GM12878 (cell line): ENCODE data around the gene PLOD3. TPM values are rescaled to one million over a fixed set of nuclear protein-coding genes. Genes with fewer than 3 reads are reported as not detected.

Source experiments
- ATAC-seq: fragments of 200-7000 bp; cut with Tn5 transposase; 3 replicates; pipeline ENCODE4 v1.9.1; 2020; ENCODE audit warnings: mild to moderate bottlenecking, moderate library complexity
- BruUV-seq: library from RNA; stranded (reverse); fragments of 400-500 nt; replicated peaks from 2 replicates; lab custom pipeline; 2021; lab: Mats Ljungman, UMichigan
- CTCF ChIA-PET: fragments of 300-600 bp; sonication (Branson Sonifier 250); formaldehyde crosslinking; extraction: SDS; loops from one replicate; lab custom pipeline; 2021; ENCODE audit warnings: inconsistent platforms; lab: Yijun Ruan, JAX
- POLR2A ChIA-PET: fragments of 350-600 bp; formaldehyde crosslinking; extraction: SDS; loops from one replicate; lab custom pipeline; 2021; ENCODE audit warnings: inconsistent platforms; lab: Charles Lee
- RAD21 ChIA-PET: fragments of 300-600 bp; sonication (Branson Sonifier 250); formaldehyde crosslinking; loops from one replicate; lab custom pipeline; 2023; ENCODE audit warnings: antibody characterized with exemption; ENCODE audit not compliant: unreplicated experiment; lab: Charles Lee
- SMC1A ChIA-PET: fragments of 300-600 bp; sonication (Branson Sonifier 250); formaldehyde crosslinking; loops from one replicate; lab custom pipeline; 2023; ENCODE audit not compliant: unreplicated experiment, uncharacterized antibody; lab: Charles Lee
- DNase-seq: peaks from one replicate; pipeline ENCODE4 v3.0.0-alpha.2; 2011; ENCODE audit warnings: low read depth, low spot score
- FAIRE-seq: peaks from 3 replicates; lab custom pipeline; 2011; peaks lifted over from hg19 to GRCh38; lab: Jason Lieb, UNC
- H2AFZ ChIP-seq: 2 replicates; pipeline ENCODE4 v1.6.0; 2011; ENCODE audit warnings: low read depth, low read length, control low read depth; ENCODE audit not compliant: control insufficient read depth
- H3K27ac ChIP-seq: 2 replicates; pipeline ENCODE4 v1.5.1; 2011; ENCODE audit warnings: control low read depth; ENCODE audit not compliant: control insufficient read depth, insufficient read depth
- H3K27me3 ChIP-seq, 2 experiments: replicated peaks in 1 of 2; 2 replicates each; pipeline versions ENCODE4 v1.6.0 to v1.6.1; 2011; ENCODE audit warnings: low read length in 1 of 2; ENCODE audit not compliant: control insufficient read depth in 2 of 2, insufficient read depth in 2 of 2
- H3K36me3 ChIP-seq, 2 experiments: 2 replicates each; pipeline ENCODE4 v1.5.1; 2011; ENCODE audit warnings: low read length in 1 of 2; ENCODE audit not compliant: control insufficient read depth in 2 of 2, insufficient read depth in 2 of 2
- H3K4me1 ChIP-seq: 2 replicates; pipeline ENCODE4 v1.6.1; 2011; ENCODE audit warnings: mild to moderate bottlenecking, low read length, moderate library complexity, mixed read lengths; ENCODE audit not compliant: control insufficient read depth, insufficient read depth
- H3K4me2 ChIP-seq: 2 replicates; pipeline ENCODE4 v1.6.0; 2011; ENCODE audit warnings: control low read depth; ENCODE audit not compliant: control insufficient read depth, insufficient read depth
- H3K4me3 ChIP-seq: fragments of 200-600 bp; sonication (generic); 2 replicates; pipeline ENCODE4 v1.5.1; 2016
- H3K79me2 ChIP-seq: 2 replicates; pipeline ENCODE4 v1.6.0; 2011; ENCODE audit warnings: low read length; ENCODE audit not compliant: control insufficient read depth, insufficient read depth
- H3K9ac ChIP-seq: 2 replicates; pipeline ENCODE4 v1.8.0; 2011; ENCODE audit warnings: low read length, control low read depth, mixed read lengths; ENCODE audit not compliant: control insufficient read depth, insufficient read depth
- H3K9me3 ChIP-seq: replicated peaks from 3 replicates; pipeline ENCODE4 v1.5.1; 2011; ENCODE audit warnings: mild to moderate bottlenecking, low read length; ENCODE audit not compliant: control insufficient read depth, insufficient read depth
- H4K20me1 ChIP-seq: 2 replicates; pipeline ENCODE4 v1.6.0; 2011; ENCODE audit not compliant: control insufficient read depth, insufficient read depth
- NR2F1 ChIP-seq: fragments of 450-650 bp; conservative IDR thresholded peaks from 2 replicates; pipeline ENCODE4 v1.6.1; 2017; ENCODE audit warnings: mild to moderate bottlenecking
- RAD21 ChIP-seq: IDR thresholded peaks from 2 replicates; pipeline ENCODE4 v1.6.1; 2011; ENCODE audit warnings: mild to moderate bottlenecking, low read depth, low read length, moderate library complexity; ENCODE audit not compliant: insufficient read depth
- SRF ChIP-seq, 2 experiments: IDR thresholded peaks; 2 replicates each; pipeline ENCODE4 v1.6.1; 2011; ENCODE audit warnings: low read depth in 2 of 2, low read length in 2 of 2, mild to moderate bottlenecking in 1 of 2, moderate library complexity in 1 of 2
- WGBS: methylation state at CpG from one replicate; pipeline ENCODE4 v1.1.6; 2016; ENCODE audit warnings: low lambda C conversion rate; ENCODE audit not compliant: insufficient replicate concordance, insufficient coverage; ENCODE audit errors: missing lambda C conversion rate; 5-methylcytosine and 5-hydroxymethylcytosine counted together
- in situ Hi-C: fragments of 300-500 bp; cut with MboI; formaldehyde crosslinking; loops from 9 replicates; pipeline ENCODE4 v1.14.3; 2018; ENCODE audit warnings: mixed read lengths
- intact Hi-C: fragments of 100-400 bp; cut with micrococcal nuclease; formaldehyde crosslinking; loops from one replicate; pipeline ENCODE4 v1.14.2; 2022; ENCODE audit not compliant: unreplicated experiment
- polyA plus RNA-seq, 11 experiments: library from polyadenylated mRNA; depleted of rRNA in 4 of 11; unstranded in 6 of 11; stranded (reverse) in 5 of 11; fragments of >200 nt; fragmentation: Nextera tagmentation in 4 of 11; fragmentation: Illumina TruSeq in 1 of 11; extraction: Ambion mirVana in 4 of 11; extraction: Trizol in 1 of 11; gene quantifications; 1 replicate in 1 of 11; 2 replicates in 10 of 11; pipeline versions ENCODE4 v1.2.1 to v1.2.3, GENCODE V29; 2011 to 2016; ENCODE audit warnings: inconsistent platforms in 2 of 11, missing spikeins in 2 of 11, low read depth in 1 of 11
- total RNA-seq, 4 experiments: library from RNA; depleted of rRNA in 3 of 4; stranded (reverse); fragments of >200 nt in 3 of 4; fragmentation: Illumina TruSeq in 1 of 4; extraction: Trizol in 1 of 4; gene quantifications; 2 replicates each; pipeline versions ENCODE4 v1.2.1 to v1.2.3, GENCODE V29; 2013 to 2021
- TF ChIP-seq, protein P1 (sequence below), 3 experiments: IDR thresholded peaks in 2 of 3; conservative IDR thresholded peaks in 1 of 3; 2 replicates each; pipeline ENCODE4 v1.5.1; 2011; ENCODE audit warnings: low read depth in 3 of 3, low read length in 3 of 3, mild to moderate bottlenecking in 3 of 3, control low read depth in 2 of 3, moderate library complexity in 2 of 3, inconsistent platforms in 1 of 3, mixed read lengths in 1 of 3; ENCODE audit not compliant: control insufficient read depth in 2 of 3, insufficient read depth in 1 of 3; ENCODE audit errors: extremely low read depth in 1 of 3

Gene PLOD3
- total and polyA plus RNA-seq, 10 of the 15 experiments (the other 5 are each of a cell fraction or from before 2014, with no cell fraction given), result 0.53 to 27.8 (median 15.1) TPM

GRCh38 chr7:101235050-101235449, 17.7 kb upstream of the PLOD3 start:
- Histone ChIP-seq H3K4me3 (no peak overlapping the region), H4K20me1 (no peaks in the 10 kb centered on the region), H3K9ac (no peak overlapping the region), H2AFZ (no peak overlapping the region)
- RAD21 ChIA-PET, result no interaction called here
- intact Hi-C loops, result no loop called here
- CTCF ChIA-PET, result interaction anchor here (0.9 to 2.5 kb wide), 5 partner anchors 10 to 50 kb away, joined by 3 to 16 read pairs (median 5); partner anchors contain the start of gene FIS1
- no peak for FAIRE-seq
- POLR2A ChIA-PET, result interaction anchor here (0.9 to 1.1 kb wide), 2 partner anchors 9 to 17 kb away, joined by 4 to 5 read pairs; partner anchors contain the start of gene ZNHIT1
- TF ChIP-seq SRF (IDR thresholded peaks at IDR 0.05; ENCODE audit: low read depth in 2 of 2, low read length in 2 of 2) (no peak), NR2F1 (no peak), RAD21 (peak; percentile 21; the same call in 1 of the 2 replicates)
- TF ChIP-seq, protein P1, sequence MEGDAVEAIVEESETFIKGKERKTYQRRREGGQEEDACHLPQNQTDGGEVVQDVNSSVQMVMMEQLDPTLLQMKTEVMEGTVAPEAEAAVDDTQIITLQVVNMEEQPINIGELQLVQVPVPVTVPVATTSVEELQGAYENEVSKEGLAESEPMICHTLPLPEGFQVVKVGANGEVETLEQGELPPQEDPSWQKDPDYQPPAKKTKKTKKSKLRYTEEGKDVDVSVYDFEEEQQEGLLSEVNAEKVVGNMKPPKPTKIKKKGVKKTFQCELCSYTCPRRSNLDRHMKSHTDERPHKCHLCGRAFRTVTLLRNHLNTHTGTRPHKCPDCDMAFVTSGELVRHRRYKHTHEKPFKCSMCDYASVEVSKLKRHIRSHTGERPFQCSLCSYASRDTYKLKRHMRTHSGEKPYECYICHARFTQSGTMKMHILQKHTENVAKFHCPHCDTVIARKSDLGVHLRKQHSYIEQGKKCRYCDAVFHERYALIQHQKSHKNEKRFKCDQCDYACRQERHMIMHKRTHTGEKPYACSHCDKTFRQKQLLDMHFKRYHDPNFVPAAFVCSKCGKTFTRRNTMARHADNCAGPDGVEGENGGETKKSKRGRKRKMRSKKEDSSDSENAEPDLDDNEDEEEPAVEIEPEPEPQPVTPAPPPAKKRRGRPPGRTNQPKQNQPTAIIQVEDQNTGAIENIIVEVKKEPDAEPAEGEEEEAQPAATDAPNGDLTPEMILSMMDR (IDR thresholded peaks at IDR 0.05 in 2 of 3, conservative IDR thresholded peaks at IDR 0.05 in 1 of 3; ENCODE audit: control insufficient read depth in 2 of 3, extremely low read depth in 1 of 3, insufficient read depth in 1 of 3, low read depth in 3 of 3, low read length in 3 of 3), result peak; percentile 21 to 33 (median 25); a peak in 3 of 6 replicates
- TF ChIP-seq, all 136 proteins: peak for 2
- Histone ChIP-seq H3K9me3 (no peaks in the 10 kb centered on the region), H3K4me1 (no peaks in the 10 kb centered on the region), H3K36me3 (peaks cover 0 to 12% of the 10 kb centered on the region in 2 experiments; a peak in 3 of 4 replicates), H3K4me2 (no peak overlapping the region), H3K79me2 (no peaks in the 10 kb centered on the region), H3K27me3 (no peaks in the 10 kb centered on the region), H3K27ac (no peak overlapping the region)
- SMC1A ChIA-PET, result interaction anchor here (1.6 kb wide), 1 partner anchor 48 kb away, joined by 3 read pairs; no protein-coding TSS in a partner anchor
- no TSS peak for BruUV-seq
- WGBS, result 85% methylated on average over 11 of the region's 11 CpGs
- DNase-seq (no peak), ATAC-seq (peak; percentile 25; the same call in 1 of the 3 replicates)
- in situ Hi-C loops, result no loop called here
